Fibroblast of skin of scalp (primary cell): ENCODE measurements around the gene NREP.
"Not testable (repeated sequence)": the region's sequence is repeated elsewhere in the genome, so short reads cannot be mapped to it uniquely, and the experiment has no call there.

Experiments
- DNase-seq: peaks from one replicate; pipeline ENCODE4 v3.0.0-alpha.2; 2013

The NREP gene

DNA sequence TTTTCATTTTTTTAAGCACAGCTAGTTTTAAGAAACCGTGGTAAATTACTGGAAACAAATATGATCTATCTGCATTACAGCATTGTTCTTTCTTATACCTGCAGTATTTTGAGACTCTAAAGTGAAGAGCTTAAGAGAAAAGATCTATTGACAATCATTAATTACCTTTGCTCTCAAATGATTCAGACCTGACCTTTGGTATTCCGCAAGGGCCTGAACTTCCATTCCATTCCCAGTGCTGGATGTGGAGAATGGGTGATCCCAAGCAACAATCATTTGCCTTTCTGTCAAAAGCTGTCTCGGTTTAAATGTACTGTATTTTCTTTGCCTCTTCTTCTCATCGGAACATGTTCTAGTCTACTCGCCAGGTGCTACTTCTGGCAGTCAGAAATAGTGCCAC lies 18.9 kb downstream of the NREP start:
- DNase-seq, result no peak

DNA sequence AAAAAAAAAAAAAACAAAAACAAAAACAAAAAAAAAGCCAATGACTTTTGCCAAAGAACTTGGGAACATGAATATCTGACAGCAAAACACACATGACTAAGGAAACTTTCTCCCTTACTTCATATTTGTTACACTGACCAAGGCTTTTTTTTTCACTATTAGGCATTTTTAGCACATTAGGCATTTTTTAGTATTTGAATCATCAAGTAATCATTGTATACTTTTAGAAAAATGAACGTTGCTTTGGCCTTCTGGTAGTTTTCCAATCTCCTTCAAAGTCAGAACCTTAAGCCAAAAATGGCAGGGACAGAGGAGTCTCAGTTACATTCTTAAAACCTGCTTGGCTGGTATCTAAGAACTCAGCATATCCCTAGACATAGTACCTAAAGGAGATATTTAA lies 19.3 kb downstream of the NREP start:
- peak; percentile 84 for DNase-seq

DNA sequence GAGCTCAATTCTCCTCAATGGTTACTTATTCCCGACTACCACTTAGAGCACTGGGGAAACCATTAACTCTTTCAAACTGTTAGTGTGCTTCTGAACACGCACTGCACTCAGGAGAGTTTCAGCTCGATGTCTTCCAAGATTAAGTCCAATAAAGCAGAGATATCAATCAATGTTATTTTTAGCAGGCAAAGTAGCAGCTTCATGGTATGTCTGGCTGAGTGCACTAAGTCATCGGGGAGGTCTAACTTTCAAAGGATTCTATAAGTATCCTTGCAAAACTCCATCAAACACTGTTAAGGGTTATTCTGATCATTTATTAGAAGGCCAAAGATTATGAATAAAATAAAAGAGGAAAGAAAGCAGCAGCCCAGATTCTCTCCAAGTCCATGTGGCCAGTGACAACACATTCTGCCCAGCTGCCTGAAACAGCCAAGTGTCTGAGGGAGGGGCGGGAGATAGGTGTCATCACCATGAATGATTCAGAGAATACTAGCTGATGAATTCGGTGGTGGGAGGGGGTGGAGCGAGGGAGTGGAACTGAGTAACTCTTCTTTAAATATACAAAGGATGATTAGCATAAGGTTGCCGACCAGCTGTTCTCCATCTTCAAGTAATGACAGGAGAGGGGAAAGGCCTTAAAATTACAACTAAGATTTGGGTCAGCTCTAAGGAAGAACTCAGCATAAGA lies 21.3 kb downstream of the NREP start:
- peak; percentile 94 for DNase-seq

DNA sequence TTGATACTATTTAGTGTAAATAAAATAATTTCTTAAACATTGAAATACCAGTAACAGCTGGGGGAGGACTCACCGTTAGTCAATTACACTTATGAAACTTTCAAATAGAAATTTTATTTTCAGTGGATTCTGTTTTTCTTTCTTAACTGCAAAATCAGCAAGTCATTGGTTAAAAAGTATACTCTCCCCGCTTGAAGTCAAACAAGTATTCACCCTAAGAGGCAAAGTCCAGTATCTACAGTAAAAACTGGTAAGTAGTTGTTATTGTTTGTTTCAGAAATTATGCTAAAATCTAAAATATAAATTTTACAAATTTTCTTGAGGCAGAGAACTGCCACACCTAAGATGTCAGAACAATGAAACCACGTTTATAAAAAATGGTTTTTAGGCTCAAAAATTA lies 22.4 kb downstream of the NREP start:
- no peak for DNase-seq

DNA sequence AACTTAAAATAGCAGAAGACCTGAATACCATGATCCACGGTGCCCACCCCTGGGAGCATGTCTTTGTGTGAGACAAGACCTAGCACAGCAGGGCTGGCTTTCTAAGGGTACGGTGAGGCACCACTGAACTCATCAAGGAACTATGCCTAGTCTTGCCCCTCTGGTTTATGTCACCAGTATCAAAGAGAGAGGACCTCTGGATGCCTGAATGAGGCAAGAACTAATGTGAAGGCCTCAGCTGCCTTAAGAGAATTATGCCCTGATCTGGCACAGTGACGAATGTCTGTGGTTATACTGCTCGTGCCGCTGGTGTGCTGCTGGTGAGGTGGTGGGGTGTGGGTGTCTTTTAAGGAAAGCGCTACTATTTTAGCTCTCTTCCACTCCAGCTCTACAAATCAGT lies 23.0 kb downstream of the NREP start:
- DNase-seq, result peak; percentile 51

DNA sequence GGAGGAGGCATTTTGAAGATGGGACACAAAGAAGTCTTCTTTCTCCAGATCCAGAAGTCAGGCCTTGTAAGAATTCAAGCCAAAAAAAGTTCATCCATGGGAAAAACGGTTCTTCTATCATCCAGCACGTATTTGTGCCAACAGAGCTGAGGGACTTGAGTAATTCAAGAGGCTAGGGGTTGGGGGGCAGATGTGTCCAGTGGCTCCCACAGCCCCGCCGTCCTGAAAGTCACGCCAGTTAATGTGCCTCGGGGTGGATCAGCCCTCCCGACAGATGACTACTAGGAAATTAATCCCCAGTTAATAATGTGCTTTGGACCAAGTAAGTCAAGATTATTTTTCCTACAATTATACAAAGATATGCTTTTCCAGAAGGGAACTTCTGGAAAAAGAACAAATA lies 23.4 kb downstream of the NREP start:
- no peak for DNase-seq

DNA sequence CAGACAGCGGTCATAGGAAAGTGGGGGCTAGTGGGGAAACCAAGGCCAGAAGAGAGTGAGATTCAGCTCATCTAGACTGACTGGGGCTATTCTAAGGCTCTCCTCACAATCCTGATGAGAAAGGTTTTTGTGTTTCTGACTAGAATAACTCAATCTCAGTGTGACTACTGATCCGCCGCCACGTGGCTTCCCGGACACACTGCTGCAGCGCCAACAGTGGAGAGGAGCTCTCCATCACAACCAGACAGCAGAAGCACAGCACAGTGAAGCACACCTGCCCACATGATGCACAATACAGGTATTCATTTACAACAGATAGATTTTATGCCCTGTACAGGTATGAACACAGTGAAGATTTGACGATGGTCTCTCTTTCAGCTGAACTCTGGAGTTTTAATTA lies 25.4 kb downstream of the NREP start:
- DNase-seq, result no peak

DNA sequence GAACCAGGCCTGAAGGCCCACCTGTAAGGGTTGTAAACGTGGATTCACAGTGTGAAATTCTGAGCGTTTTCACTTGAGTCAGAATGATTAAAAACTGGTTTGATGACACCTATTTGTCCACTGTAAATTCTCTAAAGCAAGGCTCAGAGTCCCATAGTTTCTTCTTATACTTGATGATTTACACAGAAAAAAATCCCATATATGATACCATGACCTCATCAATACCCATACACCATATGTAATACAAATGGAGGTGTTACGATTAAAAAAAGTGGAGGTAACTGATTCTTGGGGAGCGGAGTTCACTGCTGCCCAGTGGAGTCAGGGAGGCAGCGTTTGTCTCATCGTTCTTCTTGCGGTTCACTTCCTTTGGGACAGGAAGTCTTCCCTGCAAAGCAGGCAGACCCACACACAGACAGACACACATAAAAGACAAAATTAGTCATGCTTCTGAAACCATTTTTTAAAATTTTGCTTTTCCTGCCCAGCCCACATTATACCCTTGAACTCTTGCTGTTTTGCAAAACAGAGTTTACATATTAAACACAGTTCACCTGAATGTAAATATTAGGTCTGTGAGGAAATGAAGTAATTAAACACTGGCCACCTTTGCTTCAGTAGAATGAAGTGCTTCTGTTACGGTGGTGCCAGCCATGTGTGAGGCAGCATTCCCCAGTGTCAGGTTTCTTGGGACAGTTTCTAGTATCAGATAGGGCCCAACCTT lies 26.2 kb downstream of the NREP start:
- DNase-seq, result no peak

DNA sequence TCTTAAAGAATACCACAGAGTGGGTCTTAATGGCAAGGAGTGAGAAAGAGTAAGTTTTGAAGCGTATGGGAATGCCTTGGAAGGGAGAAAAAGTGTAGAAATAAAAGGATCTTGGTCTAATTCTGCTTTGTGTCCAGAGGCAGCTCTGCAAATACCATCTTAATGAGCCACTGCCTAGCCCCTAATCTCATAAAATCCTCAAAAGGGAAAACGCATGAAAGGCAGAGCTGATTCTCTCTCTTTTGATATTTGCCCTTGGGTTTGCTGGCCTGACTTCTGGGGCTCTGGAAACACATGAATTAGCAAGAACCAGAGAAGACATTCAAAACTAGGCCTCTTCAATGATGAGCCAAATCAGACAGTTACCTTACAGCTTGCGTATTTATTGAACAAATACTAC lies 28.1 kb downstream of the NREP start:
- no peak for DNase-seq

DNA sequence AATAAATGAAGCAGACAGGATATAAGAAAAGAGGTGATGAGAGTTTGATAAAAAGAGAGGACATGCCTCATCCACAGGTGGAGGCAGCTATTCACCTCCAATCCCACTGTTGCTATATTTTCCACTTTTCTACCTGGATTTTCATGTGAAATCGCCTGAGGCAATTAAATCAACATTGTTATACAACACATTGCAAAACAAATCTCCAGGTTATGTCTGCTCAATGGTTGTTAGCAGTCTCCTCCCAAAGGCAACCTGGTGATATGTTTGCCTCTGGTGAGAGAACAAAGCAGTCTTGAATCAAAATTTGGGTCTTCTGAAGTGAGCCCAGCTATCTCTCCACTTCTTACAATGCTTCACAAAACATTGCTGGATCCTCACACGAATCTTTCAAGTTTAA lies 30.0 kb downstream of the NREP start:
- DNase-seq, result no peak

DNA sequence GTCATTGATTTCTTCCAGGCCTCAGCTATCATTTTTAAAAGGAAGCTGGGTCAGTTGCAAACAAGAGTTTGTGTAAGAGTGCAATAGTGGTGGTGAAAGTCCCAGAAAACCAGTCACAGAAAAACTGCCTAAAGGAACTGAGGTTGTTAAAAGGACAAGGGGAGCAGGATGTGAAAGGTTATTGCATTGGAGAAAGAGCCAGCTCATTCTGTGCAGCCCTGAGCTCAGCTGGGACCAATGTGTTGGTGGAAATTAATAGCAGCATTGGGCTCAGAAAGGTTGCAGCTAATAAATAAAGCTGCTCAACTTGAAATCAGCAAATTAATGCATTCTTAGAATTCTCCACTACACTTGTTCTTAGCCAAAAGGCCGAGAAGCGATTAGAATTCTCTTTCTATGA lies 34.9 kb downstream of the NREP start:
- DNase-seq, result peak; percentile 27

DNA sequence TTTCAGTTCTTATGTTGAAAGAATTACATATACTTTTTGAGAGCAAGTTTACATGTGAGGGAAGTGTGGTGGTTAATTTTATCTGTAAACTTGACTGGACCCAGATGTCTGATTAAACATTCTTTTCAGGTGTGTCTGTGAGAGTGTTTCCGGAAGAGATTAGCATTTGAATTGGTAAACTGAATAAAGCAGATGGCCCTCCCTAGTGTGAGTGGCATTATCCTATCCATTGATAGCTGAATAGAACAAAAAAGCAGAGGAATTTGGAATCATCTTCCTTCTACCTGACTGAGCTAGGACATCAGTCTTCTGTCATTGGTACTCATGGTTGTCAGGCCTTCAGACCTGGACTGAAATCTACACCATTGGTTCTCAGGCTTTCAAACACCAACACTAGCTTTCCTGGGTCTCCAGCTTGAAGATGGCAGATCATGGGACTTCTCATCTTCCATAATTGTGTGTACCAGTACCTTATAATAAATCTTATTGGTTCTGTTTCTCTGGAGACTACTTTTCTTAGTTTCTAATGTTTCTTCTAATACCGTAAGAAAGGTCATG lies 36.6 kb downstream of the NREP start:
- no peak for DNase-seq

DNA sequence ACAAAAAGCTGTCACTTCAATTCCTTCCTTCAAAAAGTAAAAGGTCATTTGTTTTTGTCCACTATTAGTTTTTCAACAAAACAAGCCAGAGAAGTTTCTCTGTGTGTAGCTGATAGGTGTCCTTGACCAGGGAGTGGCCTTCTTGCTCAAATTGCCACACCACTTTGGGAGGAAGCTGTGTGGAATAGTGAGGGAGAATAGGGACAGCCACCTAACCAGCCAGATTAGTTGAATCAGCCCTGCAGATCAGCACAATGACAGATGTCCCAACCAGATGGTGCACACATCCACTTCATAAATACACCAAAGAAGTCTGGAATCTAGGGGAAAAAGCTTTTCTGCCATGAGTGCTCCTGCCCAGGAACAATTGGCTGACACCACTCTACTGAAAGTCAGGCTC lies 37.2 kb downstream of the NREP start:
- DNase-seq, result peak; percentile 35

DNA sequence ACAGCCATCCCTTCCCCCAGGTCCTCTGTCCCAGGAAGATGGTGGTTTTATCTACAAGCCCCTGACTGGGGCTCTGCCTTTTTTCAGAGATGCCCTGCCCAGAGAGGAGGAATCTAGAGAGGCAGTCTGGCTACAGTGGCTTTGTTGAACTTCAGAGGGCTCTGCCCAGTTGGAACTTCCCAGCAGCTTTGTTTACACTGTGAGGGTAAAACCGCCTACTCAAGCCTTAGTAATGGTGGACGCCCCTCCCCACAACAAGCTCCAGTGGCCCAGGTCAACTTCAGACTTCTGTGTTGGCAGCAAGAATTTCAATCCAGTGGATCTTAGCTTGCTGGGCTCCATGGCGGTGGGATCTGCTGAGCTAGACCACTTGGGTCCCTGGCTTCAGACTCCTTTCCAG lies 40.2 kb downstream of the NREP start:
- not testable (repeated sequence) for DNase-seq

DNA sequence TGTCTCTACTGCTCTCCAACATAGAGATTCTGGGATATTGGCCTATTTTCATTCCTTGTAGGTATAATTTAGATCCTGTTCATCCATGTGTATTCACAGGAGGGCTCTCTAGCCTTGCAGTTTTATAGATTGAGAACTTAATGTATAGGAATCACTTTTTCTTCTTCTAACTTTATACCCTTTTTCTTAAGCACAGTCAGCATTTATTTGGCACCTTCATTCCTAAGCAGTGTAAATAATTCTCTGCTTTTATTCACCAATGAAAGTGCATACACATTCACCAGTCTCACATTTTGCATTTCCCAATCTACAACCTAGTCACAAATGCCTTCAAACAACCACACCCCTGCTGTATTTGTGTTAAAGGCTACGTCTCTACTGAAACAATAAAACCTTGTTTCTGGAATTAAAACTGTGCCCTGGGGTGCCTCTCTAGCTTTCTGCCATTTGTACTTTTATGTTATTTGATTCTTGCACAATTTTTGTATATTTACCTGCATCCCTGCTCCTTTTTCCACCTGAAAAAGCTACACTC lies 49.3 kb downstream of the NREP start:
- no peak for DNase-seq

DNA sequence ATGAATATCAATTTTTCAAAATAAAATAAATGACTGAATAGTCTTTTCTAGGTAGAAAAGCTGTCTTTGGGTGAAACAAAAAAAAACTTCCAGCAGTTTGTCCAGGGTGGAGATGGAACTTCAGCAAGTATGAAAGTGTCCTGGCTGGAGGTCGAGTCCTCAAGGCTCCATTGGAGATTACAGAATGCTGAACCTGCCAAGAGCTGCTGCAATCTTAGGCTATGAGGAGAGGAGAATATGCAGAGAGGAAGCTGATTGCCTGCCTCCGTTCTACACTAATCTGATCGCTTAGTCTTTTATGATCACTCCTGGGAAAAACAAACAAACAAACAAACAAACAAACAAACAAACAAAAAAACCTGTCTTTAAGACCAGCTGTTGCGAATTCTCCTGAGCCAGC lies 50.6 kb downstream of the NREP start:
- DNase-seq, result no peak

DNA sequence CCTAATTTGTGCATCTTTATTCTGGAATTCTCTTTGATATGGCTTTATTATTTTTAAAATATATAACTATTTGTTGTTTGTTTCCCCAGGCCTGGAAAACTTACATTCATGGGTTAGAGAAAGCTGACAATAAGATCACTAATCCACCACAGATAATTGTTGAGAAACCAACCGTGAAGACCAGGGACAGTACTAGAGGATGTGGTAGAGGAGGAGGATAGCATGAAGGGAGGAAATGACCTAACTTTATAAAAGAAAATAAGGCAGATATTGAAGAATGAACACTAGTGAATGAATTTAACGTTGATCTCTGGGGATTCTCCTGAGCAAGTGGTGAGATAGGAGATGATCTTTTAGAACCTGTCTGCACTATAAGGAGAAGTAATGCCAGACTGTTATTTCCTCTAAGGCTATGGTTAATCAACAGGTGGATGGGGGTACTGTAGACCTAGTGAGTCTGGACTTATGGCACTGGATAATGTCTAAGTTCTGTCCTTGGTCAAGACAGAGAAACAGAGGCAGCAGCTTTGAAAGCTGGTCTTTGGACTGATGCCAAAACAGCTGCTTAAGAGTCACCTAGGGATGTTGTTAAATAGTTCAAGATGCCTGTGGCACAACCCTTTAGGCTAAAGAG lies 52.4 kb downstream of the NREP start:
- no peak for DNase-seq

DNA sequence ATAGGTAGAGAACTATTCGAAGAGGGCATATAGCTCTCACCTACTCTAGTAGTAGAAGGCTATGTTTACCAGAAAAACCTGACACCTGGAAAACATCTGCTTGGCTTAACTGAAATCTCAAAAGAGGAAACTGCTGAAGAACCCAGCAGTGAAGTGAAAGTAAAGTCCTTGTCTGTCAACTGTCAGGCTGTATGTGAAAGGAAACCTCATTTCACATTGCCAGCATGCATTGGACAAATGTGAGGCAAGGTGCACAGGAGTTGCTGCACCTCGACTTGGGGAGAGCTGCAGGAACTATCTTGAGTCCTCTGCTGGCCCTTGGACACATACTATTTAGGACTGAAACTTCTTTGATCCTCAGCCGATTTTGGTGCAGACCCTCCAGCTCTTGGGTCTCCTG lies 53.3 kb downstream of the NREP start:
- no peak for DNase-seq

DNA sequence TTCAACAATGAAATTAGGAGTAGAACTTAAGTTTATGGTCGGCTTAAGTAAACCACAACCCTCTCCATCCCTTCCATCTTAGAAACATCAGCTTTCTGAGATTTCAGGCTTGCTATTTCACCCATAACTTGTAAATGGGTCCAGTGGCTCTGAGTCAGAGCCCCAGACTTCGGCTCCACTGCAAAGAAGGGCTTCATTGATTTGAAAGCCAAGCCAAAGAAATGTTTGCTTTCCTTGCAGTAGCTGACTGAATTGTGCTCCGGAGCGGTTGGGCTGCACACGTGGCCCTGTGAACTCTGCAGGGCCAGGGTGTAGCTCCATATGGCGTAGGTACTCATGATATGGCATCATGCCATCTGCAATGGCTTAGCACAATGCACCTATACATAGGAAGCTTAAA lies 57.0 kb downstream of the NREP start:
- DNase-seq, result no peak

DNA sequence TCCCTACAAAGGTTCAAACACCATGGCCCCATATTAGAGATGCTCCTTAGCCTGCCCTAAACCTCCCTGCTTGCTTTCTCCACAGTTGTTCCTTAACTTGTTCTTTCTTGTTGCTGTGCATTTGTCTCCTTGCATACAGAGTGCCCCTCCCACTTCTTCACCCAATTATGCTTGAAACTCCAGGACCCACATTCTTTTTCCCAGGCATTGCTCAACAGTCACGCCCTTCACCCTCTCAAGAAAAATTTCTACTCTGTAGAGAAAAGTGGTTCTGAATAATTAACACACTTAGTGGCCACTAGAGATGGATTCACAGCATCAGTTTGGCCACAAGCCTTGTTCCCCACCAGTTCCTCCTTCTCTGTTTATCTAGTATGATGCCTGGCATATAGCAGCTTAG lies 57.7 kb downstream of the NREP start:
- DNase-seq, result no peak

DNA sequence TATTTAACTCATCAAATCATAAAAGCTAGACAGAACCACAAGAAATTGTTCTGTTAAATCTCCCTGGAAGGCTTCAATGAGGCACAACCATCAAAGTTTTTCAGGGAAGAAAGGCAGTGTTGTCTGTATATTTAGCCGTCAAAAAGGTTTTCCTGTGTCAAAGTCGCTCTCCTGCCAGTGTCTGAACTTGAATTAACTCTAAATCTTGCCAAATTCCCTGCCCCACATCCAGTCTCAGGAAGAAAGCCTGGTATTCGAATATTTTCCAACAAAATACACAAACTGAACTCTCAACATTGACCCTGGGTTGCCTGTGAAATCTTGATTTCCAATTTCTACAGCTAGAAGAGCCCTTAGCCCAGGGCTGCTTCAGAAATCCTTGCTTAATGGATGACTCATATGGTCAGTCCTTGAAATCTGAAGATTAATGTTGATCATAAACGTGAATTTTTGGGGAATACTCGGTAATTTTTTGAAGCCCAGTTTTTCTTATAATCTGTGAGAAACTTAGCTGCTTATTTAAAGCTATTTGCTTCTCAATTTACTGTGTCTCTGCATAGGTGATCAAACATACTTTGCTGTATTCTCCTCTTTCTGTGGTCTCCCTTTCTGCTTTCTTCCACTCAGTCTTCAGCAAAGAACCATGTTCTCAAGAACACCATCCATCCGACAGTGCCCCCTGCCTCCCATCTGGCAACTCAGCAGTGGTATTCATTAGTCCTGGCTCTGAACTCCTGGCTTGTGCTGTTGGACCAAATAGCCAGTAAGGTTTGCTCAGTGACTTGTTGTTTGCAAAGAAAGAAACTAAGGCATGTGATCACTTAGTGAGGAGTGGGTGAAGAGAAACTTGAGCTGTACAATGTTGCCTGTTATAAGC lies 58.9 kb downstream of the NREP start:
- DNase-seq, result no peak

DNA sequence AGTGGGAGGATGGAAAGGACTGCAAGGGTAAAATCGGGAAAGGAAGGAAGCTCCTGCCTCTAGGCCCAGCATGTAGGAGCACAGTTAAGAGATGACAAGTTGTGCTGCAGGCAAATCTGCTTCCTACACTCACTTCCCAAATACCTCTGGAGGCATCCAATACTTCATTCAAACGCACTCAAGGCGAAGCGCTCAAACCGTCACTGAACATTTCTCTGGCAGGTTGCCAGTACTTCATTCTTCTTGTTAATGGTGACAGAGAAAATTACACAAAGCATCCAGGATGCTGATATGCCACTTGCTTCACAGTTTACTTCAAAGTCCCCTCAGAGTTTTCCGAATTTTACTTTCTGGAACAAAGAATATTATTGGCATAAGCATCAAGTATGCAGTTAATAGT lies 59.8 kb downstream of the NREP start:
- DNase-seq, result no peak

DNA sequence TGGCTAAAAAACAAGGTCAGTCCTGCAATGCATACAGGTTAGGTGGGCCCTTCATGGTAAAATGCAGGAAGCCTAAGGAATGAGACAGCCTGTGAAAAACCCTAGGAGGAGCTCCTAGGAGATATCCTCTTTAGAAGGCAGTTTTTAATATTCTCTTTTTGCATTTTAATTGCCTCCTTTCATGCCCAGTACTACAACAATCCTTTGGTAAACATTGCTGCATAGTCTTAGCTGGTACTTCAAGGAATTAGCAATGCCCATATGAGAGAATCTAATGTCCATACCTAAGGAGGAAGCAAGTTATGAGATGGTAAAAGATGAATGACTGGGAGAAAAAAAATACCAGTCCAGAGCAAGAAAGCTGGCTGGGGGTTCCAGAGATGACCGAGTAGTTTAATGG lies 61.0 kb downstream of the NREP start:
- DNase-seq, result no peak
